Measurements from ENCODE around the gene PCMTD2.

PCMTD2 gene

GRCh38 chr20:64206614-64207013 is 48.9 kb upstream of the PCMTD2 start:
- no peaks in the 10 kb centered on the region for H3K36me3 ChIP-seq (ENCODE audit: control insufficient read depth in 2 of 2, insufficient read depth in 1 of 2, low read length in 2 of 2)
- CTCF ChIA-PET = interaction anchor here (1.2 kb wide), 1 partner anchor 16 kb away, joined by 3 read pairs; no protein-coding TSS in a partner anchor

GRCh38 chr20:64207641-64208590 is 47.6 kb upstream of the PCMTD2 start:
- Histone ChIP-seq H3K4me1 (ENCODE audit: control insufficient read depth, insufficient read depth, low read length) (no peaks in the 10 kb centered on the region), H3K27ac (ENCODE audit: extremely low read depth, low read depth, low read length) (no peak overlapping the region), H3K4me3 (ENCODE audit: low read depth, low read length) (no peak overlapping the region), H3K9me3 (ENCODE audit: control insufficient read depth, insufficient read depth, low read depth, low read length) (no peaks in the 10 kb centered on the region), H3K36me3 (ENCODE audit: control insufficient read depth in 2 of 2, insufficient read depth in 1 of 2, low read length in 2 of 2) (no peaks in the 10 kb centered on the region)
- ChIA-PET CTCF (no interaction called here), POLR2A (no interaction called here)
- no peak for TF ChIP-seq PRDM2 (tag by site-specific recombination; IDR thresholded peaks at IDR 0.05; ENCODE audit: borderline replicate concordance)
- no peak for TF ChIP-seq TSHZ1 (tag by site-specific recombination; IDR thresholded peaks at IDR 0.05; ENCODE audit: borderline replicate concordance)
- TF ChIP-seq ZNF600 (tag by site-specific recombination; IDR thresholded peaks at IDR 0.05) = no peak
- TF ChIP-seq ZNF133 (tag by site-specific recombination; IDR thresholded peaks at IDR 0.05) = no peak
- no peak for TF ChIP-seq OVOL3 (tag by site-specific recombination; IDR thresholded peaks at IDR 0.05)

More at GRCh38 chr20:64206614-64207013, 48.9 kb upstream of the PCMTD2 start:
- TF ChIP-seq KLF8 (tag by site-specific recombination; IDR thresholded peaks at IDR 0.05) (no peak), ZNF335 (tag by site-specific recombination; conservative IDR thresholded peaks at IDR 0.05) (no peak), ZNF76 (tag by site-specific recombination; IDR thresholded peaks at IDR 0.05; ENCODE audit: borderline replicate concordance, low read depth) (no peak), ZNF398 (tag by site-specific recombination; IDR thresholded peaks at IDR 0.05) (no peak), IKZF3 (tag by site-specific recombination; IDR thresholded peaks at IDR 0.05) (no peak), ZNF366 (tag by site-specific recombination; conservative IDR thresholded peaks at IDR 0.05) (no peak), ZBTB26 (tag by site-specific recombination; optimal IDR thresholded peaks at IDR 0.05) (no peak), ZNF549 (tag by site-specific recombination; IDR thresholded peaks at IDR 0.05) (no peak), BCL6B (tag by site-specific recombination; IDR thresholded peaks at IDR 0.05) (no peak), RBAK (tag by site-specific recombination; IDR thresholded peaks at IDR 0.05) (no peak), ZNF624 (tag by site-specific recombination; IDR thresholded peaks at IDR 0.05) (no peak), ZNF266 (tag by site-specific recombination; IDR thresholded peaks at IDR 0.05; ENCODE audit: low read depth) (no peak), ZNF324 (tag by site-specific recombination; IDR thresholded peaks at IDR 0.05) (no peak)
- H3K4me3 ChIP-seq (ENCODE audit: low read depth, low read length) = no peak overlapping the region
- H3K4me1 ChIP-seq (ENCODE audit: control insufficient read depth, insufficient read depth, low read length) = no peaks in the 10 kb centered on the region
- no peak overlapping the region for H3K27ac ChIP-seq (ENCODE audit: extremely low read depth, low read depth, low read length)
- no peaks in the 10 kb centered on the region for H3K9me3 ChIP-seq (ENCODE audit: control insufficient read depth, insufficient read depth, low read depth, low read length)
- POLR2A ChIA-PET = no interaction called here
